22Rv1 (cell line): ENCODE data around the gene AGMO.

Source experiments
- H3K27ac ChIP-seq: fragments of 450-650 bp; 2 replicates; pipeline ENCODE4 v1.5.1; 2017
- ZFX ChIP-seq: fragments of 450-650 bp; IDR thresholded peaks from 2 replicates; pipeline ENCODE4 v1.6.1; 2017; ENCODE audit warnings: antibody characterized with exemption, borderline replicate concordance
- TF ChIP-seq, protein P1 (sequence below): fragments of 450-650 bp; IDR thresholded peaks from 2 replicates; pipeline ENCODE4 v1.5.1; 2017; ENCODE audit warnings: mild to moderate bottlenecking

Gene AGMO

DNA sequence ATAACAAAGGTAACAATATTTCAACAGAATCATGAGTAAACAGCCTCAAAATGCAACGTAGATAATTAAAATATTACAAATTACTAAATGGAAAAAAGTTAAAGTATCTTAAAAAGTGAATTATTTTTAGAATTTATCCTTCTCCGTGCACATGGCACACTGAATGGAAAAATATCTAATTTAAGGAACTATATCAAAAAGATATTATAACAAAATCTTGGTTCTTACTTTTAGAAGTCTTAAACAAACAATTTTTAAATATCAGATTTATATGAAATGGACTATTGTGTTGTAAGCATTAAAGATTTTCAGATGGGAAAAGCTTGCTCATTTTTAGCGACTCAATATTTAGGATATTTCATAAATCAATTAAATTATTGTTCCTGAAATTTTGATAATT lies 72.0 kb downstream of the AGMO start:
- no peak overlapping the region for H3K27ac ChIP-seq
- TF ChIP-seq ZFX = no peak
- TF ChIP-seq, protein P1, sequence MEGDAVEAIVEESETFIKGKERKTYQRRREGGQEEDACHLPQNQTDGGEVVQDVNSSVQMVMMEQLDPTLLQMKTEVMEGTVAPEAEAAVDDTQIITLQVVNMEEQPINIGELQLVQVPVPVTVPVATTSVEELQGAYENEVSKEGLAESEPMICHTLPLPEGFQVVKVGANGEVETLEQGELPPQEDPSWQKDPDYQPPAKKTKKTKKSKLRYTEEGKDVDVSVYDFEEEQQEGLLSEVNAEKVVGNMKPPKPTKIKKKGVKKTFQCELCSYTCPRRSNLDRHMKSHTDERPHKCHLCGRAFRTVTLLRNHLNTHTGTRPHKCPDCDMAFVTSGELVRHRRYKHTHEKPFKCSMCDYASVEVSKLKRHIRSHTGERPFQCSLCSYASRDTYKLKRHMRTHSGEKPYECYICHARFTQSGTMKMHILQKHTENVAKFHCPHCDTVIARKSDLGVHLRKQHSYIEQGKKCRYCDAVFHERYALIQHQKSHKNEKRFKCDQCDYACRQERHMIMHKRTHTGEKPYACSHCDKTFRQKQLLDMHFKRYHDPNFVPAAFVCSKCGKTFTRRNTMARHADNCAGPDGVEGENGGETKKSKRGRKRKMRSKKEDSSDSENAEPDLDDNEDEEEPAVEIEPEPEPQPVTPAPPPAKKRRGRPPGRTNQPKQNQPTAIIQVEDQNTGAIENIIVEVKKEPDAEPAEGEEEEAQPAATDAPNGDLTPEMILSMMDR = no peak

DNA sequence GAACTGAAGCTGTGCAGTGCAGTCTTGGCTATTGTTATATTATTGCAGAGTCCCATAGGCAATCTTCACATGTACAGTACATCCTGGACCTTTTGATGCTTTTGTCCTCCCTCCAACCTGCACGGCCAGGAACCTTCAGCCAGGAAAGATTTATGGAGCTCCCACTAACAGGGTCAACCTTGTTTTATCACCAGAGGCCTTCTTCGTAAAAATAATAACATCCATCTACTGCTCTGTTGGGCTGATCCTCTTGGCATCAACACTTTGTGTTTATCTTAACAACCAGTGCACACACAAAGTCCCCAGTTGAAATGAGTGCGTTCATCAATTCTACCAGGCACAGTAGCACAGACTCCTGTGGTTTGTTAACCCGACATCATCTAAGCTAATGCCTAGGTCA lies 72.4 kb downstream of the AGMO start:
- no peak overlapping the region for H3K27ac ChIP-seq
- no peak for TF ChIP-seq ZFX
- TF ChIP-seq, protein P1 = no peak

- TF ChIP-seq ZFX = no peak
- TF ChIP-seq, protein P1 = no peak
- no peak overlapping the region for H3K27ac ChIP-seq
Measured at GRCh38 chr7:15488401-15488800, 73.4 kb downstream of the AGMO start.

- TF ChIP-seq ZFX = no peak
- TF ChIP-seq, protein P1 = no peak
Measured at GRCh38 chr7:15487896-15488295, 73.9 kb downstream of the AGMO start.

DNA sequence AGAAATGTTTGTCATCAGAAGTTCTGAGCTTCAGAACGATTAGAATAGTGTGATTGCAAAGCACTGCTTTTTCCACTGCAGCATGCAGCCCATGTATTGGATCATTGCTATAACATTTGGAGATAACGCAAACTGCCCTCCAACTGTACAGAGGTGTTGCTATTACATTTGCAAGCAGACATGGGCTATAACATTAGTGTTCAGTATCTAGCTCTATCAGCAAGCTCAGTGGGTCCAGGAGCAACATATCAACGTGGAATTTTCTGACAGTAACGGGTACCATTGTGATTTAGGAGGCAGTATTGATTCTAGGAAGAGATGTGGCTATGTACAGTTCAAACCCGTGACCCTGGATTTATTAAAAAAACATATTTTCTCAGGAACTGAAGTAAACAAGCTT lies 75.8 kb downstream of the AGMO start:
- TF ChIP-seq, protein P1 = no peak
- no peak for TF ChIP-seq ZFX
- no peak overlapping the region for H3K27ac ChIP-seq

More at GRCh38 chr7:15487896-15488295, 73.9 kb downstream of the AGMO start:
- no peak overlapping the region for H3K27ac ChIP-seq

DNA sequence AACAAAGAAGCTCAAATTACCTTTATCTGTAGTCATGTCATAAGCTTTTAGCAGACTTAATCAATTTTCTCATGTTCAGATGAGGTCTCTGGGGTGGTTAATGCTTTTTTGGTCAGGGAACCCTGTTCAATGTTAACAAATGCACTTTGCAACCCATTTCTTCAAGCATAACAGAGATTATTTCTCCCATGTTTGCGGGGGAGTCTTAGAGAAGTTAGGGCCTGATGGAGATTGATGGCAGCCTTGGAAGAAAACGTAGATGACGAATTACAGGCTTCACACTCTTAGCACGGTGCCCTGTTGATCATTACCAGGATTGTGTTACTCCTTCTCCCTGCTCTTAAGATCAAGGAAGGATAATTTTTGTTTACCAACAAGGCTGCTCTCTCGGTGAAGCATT lies 76.4 kb downstream of the AGMO start:
- no peak for TF ChIP-seq ZFX
- TF ChIP-seq, protein P1 = no peak
- H3K27ac ChIP-seq = no peak overlapping the region

DNA sequence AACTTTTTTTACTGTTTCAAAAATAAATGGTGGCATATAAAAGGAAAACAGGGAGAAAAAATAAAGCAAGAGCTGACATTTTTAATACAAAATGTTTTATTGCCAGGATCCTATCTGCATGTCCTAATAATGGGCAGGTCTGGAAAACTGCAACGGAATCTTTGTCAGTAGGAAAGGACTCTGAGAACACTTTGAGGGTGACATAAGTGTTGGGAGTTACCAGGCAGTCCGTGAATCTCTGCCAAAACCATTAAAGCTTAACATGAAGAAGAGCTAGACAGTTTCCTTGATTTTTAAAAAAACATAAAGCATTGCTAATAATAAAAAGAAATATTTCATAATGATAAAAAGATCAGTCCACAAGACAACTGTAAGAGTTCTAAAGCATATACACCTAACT lies 80.7 kb downstream of the AGMO start:
- H3K27ac ChIP-seq = no peak overlapping the region
- TF ChIP-seq, protein P1 = no peak
- no peak for TF ChIP-seq ZFX
